RWPE2 (cell line): Measurements from ENCODE around the gene CDRT4.

ENCODE experiments used
- ATAC-seq: fragments of 200-7000 bp; cut with Tn5 transposase; 3 replicates; pipeline ENCODE4 v1.9.1; 2021; ENCODE audit warnings: low read depth
- DNase-seq: peaks from one replicate; pipeline ENCODE4 v3.0.0-alpha.2; 2020; ENCODE audit warnings: low spot score
- H3K27ac ChIP-seq: fragments of 450-650 bp; 2 replicates; pipeline ENCODE4 v1.5.1; 2017; ENCODE audit warnings: mild to moderate bottlenecking; ENCODE audit not compliant: poor library complexity, severe bottlenecking
- H3K27me3 ChIP-seq: fragments of 250-450 bp; sonication (Bioruptor Pico); 2 replicates; pipeline ENCODE4 v1.5.1; 2021; ENCODE audit warnings: mild to moderate bottlenecking, moderate library complexity; ENCODE audit not compliant: insufficient read depth, poor library complexity, severe bottlenecking
- H3K36me3 ChIP-seq: fragments of 250-450 bp; sonication (Bioruptor Pico); 2 replicates; pipeline ENCODE4 v1.5.1; 2020; ENCODE audit warnings: low read depth, mild to moderate bottlenecking, moderate library complexity
- H3K4me1 ChIP-seq: fragments of 250-450 bp; sonication (Bioruptor Pico); 2 replicates; pipeline ENCODE4 v1.5.1; 2021; ENCODE audit warnings: mild to moderate bottlenecking, moderate library complexity; ENCODE audit not compliant: insufficient read depth, poor library complexity, severe bottlenecking
- H3K4me3 ChIP-seq: fragments of 250-450 bp; sonication (Bioruptor Pico); 2 replicates; pipeline ENCODE4 v1.5.1; 2021; ENCODE audit warnings: mild to moderate bottlenecking, moderate library complexity; ENCODE audit not compliant: severe bottlenecking
- H3K9me3 ChIP-seq: fragments of 250-450 bp; sonication (Bioruptor Pico); 2 replicates; pipeline ENCODE4 v1.5.1; 2021; ENCODE audit warnings: mild to moderate bottlenecking, moderate library complexity; ENCODE audit not compliant: severe bottlenecking
- CTCF ChIP-seq: fragments of 450-650 bp; IDR thresholded peaks from one replicate; pipeline ENCODE4 v1.5.1; 2017; ENCODE audit warnings: mild to moderate bottlenecking, moderate library complexity; ENCODE audit not compliant: poor library complexity, severe bottlenecking

The CDRT4 gene

DNA sequence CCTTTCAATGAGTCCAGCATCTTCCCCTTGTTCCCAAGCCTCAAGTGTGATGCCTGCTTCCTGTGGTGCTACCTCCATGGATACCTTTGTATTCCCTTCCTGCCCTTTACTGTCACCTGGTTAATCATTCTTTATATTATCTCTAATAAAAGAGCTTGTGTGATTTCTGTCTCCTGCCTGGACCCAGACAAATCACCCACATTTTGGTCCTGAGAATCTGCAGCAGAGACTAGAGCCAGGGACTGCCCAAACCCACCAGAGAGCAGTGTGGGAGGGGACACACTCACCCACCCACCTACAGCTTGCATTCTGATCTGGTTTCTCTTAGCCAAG, 30.2 kb downstream of the CDRT4 start:
- no peak overlapping the region for H3K4me3 ChIP-seq
- no peaks in the 10 kb centered on the region for H3K9me3 ChIP-seq
- TF ChIP-seq CTCF, result no peak
- no peaks in the 10 kb centered on the region for H3K36me3 ChIP-seq
- no peak overlapping the region for H3K27ac ChIP-seq
- H3K4me1 ChIP-seq, result no peaks in the 10 kb centered on the region
- ATAC-seq (no peak), DNase-seq (no peak)
- no peaks in the 10 kb centered on the region for H3K27me3 ChIP-seq

DNA sequence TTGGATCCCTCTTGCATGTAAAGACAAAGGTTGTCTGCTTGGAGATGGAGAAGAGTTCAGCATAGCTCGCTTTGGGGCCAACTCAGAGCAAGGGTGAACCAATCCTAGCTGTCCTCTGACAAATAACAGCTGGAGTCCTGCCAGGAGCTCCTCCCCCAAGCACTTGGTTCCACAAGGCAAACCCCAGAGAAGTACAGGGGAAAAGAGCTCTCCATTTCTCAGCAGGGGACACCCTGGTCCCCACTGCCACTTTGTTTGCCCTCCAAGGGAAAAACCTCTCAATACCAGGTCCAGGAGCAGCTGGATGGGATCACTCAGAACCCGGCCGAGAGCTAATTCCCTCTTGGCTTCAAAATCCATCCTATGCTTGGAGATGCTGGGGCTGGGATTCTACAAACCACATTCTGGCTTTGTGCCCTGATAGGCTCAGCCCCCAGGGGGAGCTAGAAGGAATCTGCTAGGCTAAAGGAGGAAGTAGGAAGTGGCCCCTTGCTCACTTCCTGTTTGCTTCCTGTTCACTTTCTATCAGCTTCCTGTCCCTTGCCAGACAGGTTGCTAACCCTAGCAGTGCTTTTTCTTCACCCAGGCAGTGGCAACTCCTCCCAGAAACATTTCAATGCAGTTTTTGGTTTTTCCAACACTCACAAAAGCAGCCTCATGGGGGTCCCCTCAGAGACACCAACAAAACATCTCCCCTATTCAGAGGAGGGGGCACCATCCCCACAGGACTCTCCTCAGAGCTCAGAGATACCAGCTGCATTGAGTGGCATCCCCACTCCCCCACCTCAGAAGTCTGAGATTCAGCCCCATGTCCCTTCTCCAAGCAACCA, 30.7 kb downstream of the CDRT4 start:
- Histone ChIP-seq H3K9me3 (no peaks in the 10 kb centered on the region), H3K36me3 (no peaks in the 10 kb centered on the region), H3K4me3 (no peak overlapping the region), H3K4me1 (no peaks in the 10 kb centered on the region), H3K27ac (no peak overlapping the region), H3K27me3 (no peaks in the 10 kb centered on the region)
- no peak for ATAC-seq
- DNase-seq, result no peak
- TF ChIP-seq CTCF, result no peak

- Histone ChIP-seq H3K27ac (no peak overlapping the region), H3K27me3 (no peaks in the 10 kb centered on the region), H3K36me3 (no peaks in the 10 kb centered on the region), H3K9me3 (no peaks in the 10 kb centered on the region), H3K4me1 (no peaks in the 10 kb centered on the region), H3K4me3 (no peak overlapping the region)
- no peak for TF ChIP-seq CTCF
- no peak for DNase-seq
- ATAC-seq, result no peak
Observed at GRCh38 chr17:15434956-15435355, 32.5 kb downstream of the CDRT4 start.

DNA sequence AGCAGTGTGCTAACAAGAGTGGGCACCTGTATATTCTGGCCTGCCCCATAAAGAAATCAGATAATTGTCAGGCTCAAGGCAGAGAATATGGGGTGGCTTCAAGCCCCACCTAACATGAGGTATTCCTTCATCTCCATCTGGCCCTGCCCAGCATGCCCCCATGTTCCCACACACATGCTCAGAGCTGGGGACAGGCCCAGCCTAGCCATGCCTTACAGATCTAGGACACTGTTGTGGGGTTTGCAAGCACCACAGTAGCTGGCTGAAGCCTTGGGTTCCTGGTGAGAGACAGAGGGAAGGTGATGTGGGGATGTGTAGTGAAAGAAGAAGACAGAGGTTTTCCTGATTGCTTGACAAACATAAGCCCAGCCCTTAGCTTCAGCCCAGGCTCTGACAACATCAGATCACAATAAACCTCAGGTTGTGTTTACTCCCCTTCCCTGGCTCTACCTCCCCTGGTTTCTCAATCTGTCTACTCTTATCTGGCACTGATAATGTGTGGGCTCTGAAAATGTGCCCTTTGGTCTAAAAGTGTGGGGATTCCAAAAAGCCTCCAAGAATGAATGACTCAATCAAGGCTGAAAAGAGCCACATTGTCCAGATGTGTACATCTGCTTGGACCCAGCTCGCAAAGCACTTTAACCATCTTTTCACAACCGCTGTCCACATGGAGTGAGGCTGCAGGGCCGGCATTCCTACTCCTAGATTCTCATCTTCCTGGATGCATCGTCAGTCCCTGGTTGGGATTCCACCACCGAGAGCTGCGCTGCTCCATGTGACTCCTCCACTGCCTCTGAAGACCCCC, 34.4 kb downstream of the CDRT4 start:
- DNase-seq (no peak), ATAC-seq (no peak)
- Histone ChIP-seq H3K4me3 (no peak overlapping the region), H3K27me3 (no peaks in the 10 kb centered on the region), H3K9me3 (no peaks in the 10 kb centered on the region), H3K27ac (no peak overlapping the region), H3K4me1 (no peaks in the 10 kb centered on the region), H3K36me3 (no peaks in the 10 kb centered on the region)
- TF ChIP-seq CTCF, result no peak

GRCh38 chr17:15431766-15432165, 35.7 kb downstream of the CDRT4 start:
- no peak for TF ChIP-seq CTCF
- Histone ChIP-seq H3K27me3 (no peaks in the 10 kb centered on the region), H3K4me1 (no peaks in the 10 kb centered on the region), H3K36me3 (no peaks in the 10 kb centered on the region), H3K4me3 (no peak overlapping the region), H3K9me3 (no peaks in the 10 kb centered on the region), H3K27ac (no peak overlapping the region)
- no peak for DNase-seq
- ATAC-seq, result no peak
